IPS-15b (cell line): ENCODE data around the gene CLTA.
"Not testable (repeated sequence)": the region's sequence is repeated elsewhere in the genome, so short reads cannot be mapped to it uniquely, and the experiment has no call there.

Source experiments
- H3K27me3 ChIP-seq: one replicate; pipeline ENCODE4 v1.6.1; 2013; ENCODE audit warnings: low read length; ENCODE audit not compliant: control insufficient read depth, insufficient read depth
- H3K36me3 ChIP-seq: one replicate; pipeline ENCODE4 v1.6.1; 2013; ENCODE audit warnings: low read length; ENCODE audit not compliant: control insufficient read depth, insufficient read depth
- H3K4me1 ChIP-seq: one replicate; pipeline ENCODE4 v1.6.1; 2013; ENCODE audit warnings: mild to moderate bottlenecking, low read length; ENCODE audit not compliant: control insufficient read depth, insufficient read depth
- H3K4me3 ChIP-seq: one replicate; pipeline ENCODE4 v1.5.1; 2013; ENCODE audit warnings: low read depth, low read length
- H3K9ac ChIP-seq: one replicate; pipeline ENCODE4 v1.6.1; 2013; ENCODE audit warnings: low read depth, mild to moderate bottlenecking, low read length
- H3K9me3 ChIP-seq: one replicate; pipeline ENCODE4 v1.6.1; 2013; ENCODE audit warnings: mild to moderate bottlenecking, low read length; ENCODE audit not compliant: control insufficient read depth, insufficient read depth

CLTA gene

GRCh38 chr9:36174271-36174670 is 16.4 kb upstream of the CLTA start:
- Histone ChIP-seq H3K36me3 (no peaks in the 10 kb centered on the region), H3K4me3 (no peak overlapping the region), H3K9me3 (no peaks in the 10 kb centered on the region), H3K27me3 (peaks cover under 1% of the 10 kb centered on the region), H3K4me1 (no peaks in the 10 kb centered on the region), H3K9ac (no peak overlapping the region)

GRCh38 chr9:36174731-36175130 is 16.0 kb upstream of the CLTA start:
- Histone ChIP-seq H3K9me3 (no peaks in the 10 kb centered on the region), H3K9ac (no peak overlapping the region), H3K4me3 (no peak overlapping the region), H3K4me1 (no peaks in the 10 kb centered on the region), H3K36me3 (no peaks in the 10 kb centered on the region), H3K27me3 (no peaks in the 10 kb centered on the region)

- H3K9me3 ChIP-seq, H3K4me3 ChIP-seq, H3K36me3 ChIP-seq, H3K4me1 ChIP-seq, H3K9ac ChIP-seq, H3K27me3 ChIP-seq: not testable (repeated sequence)
These were observed 15.5 kb upstream of the CLTA start for GRCh38 chr9:36175209-36175608.

- not testable (repeated sequence) for H3K4me3 ChIP-seq, H3K36me3 ChIP-seq, H3K9ac ChIP-seq, H3K4me1 ChIP-seq, H3K27me3 ChIP-seq, H3K9me3 ChIP-seq
These were observed 14.2 kb upstream of the CLTA start for GRCh38 chr9:36176496-36176895.

- Histone ChIP-seq H3K4me1 (no peaks in the 10 kb centered on the region), H3K4me3 (no peak overlapping the region), H3K36me3 (no peaks in the 10 kb centered on the region), H3K9ac (no peak overlapping the region), H3K27me3 (no peaks in the 10 kb centered on the region), H3K9me3 (no peaks in the 10 kb centered on the region)
These were observed 13.2 kb upstream of the CLTA start for GRCh38 chr9:36177571-36177970.

- not testable (repeated sequence) for H3K36me3 ChIP-seq, H3K9me3 ChIP-seq, H3K4me3 ChIP-seq, H3K4me1 ChIP-seq, H3K9ac ChIP-seq, H3K27me3 ChIP-seq
These were observed 10.5 kb upstream of the CLTA start for GRCh38 chr9:36180243-36180642.

- Histone ChIP-seq H3K4me3 (no peak overlapping the region), H3K9ac (no peak overlapping the region), H3K27me3 (no peaks in the 10 kb centered on the region), H3K4me1 (peaks cover 6% of the 10 kb centered on the region), H3K36me3 (no peaks in the 10 kb centered on the region), H3K9me3 (no peaks in the 10 kb centered on the region)
These were observed 3.3 kb upstream of the CLTA start for GRCh38 chr9:36187414-36187813.

GRCh38 chr9:36188212-36188611 is 2.5 kb upstream of the CLTA start:
- H3K4me1 ChIP-seq, result peaks cover 13% of the 10 kb centered on the region
- no peak overlapping the region for H3K9ac ChIP-seq
- no peak overlapping the region for H3K4me3 ChIP-seq
- H3K27me3 ChIP-seq, result no peaks in the 10 kb centered on the region
- H3K9me3 ChIP-seq, result no peaks in the 10 kb centered on the region
- no peaks in the 10 kb centered on the region for H3K36me3 ChIP-seq

GRCh38 chr9:36189976-36190375 is 745 bp upstream of the CLTA start:
- peak overlapping the region; percentile 63 for H3K9ac ChIP-seq
- no peaks in the 10 kb centered on the region for H3K27me3 ChIP-seq
- peak overlapping the region; percentile 96 for H3K4me3 ChIP-seq
- H3K9me3 ChIP-seq, result no peaks in the 10 kb centered on the region
- no peaks in the 10 kb centered on the region for H3K36me3 ChIP-seq
- H3K4me1 ChIP-seq, result peaks cover 13% of the 10 kb centered on the region

GRCh38 chr9:36191290-36191645 is 547 bp downstream of the CLTA start:
- no peaks in the 10 kb centered on the region for H3K36me3 ChIP-seq
- peak overlapping the region; percentile 96 for H3K4me3 ChIP-seq
- no peaks in the 10 kb centered on the region for H3K27me3 ChIP-seq
- no peaks in the 10 kb centered on the region for H3K9me3 ChIP-seq
- peaks cover 13% of the 10 kb centered on the region for H3K4me1 ChIP-seq
- peak overlapping the region; percentile 95 for H3K9ac ChIP-seq

GRCh38 chr9:36191686-36192085 is 965 bp downstream of the CLTA start:
- Histone ChIP-seq H3K36me3 (no peaks in the 10 kb centered on the region), H3K27me3 (no peaks in the 10 kb centered on the region), H3K4me3 (peak overlapping the region; percentile 96), H3K9me3 (no peaks in the 10 kb centered on the region), H3K9ac (peak overlapping the region; percentile 95), H3K4me1 (peaks cover 13% of the 10 kb centered on the region)

GRCh38 chr9:36192196-36192595 is 1.5 kb downstream of the CLTA start:
- no peaks in the 10 kb centered on the region for H3K27me3 ChIP-seq
- no peaks in the 10 kb centered on the region for H3K9me3 ChIP-seq
- peaks cover 13% of the 10 kb centered on the region for H3K4me1 ChIP-seq
- H3K4me3 ChIP-seq, result peak overlapping the region; percentile 96
- peaks cover 2% of the 10 kb centered on the region for H3K36me3 ChIP-seq
- peak overlapping the region; percentile 95 for H3K9ac ChIP-seq

GRCh38 chr9:36193023-36193422 is 2.3 kb downstream of the CLTA start:
- H3K9ac ChIP-seq, result peak overlapping the region; percentile 60
- peak overlapping the region; percentile 96 for H3K4me3 ChIP-seq
- no peaks in the 10 kb centered on the region for H3K27me3 ChIP-seq
- peaks cover 13% of the 10 kb centered on the region for H3K4me1 ChIP-seq
- no peaks in the 10 kb centered on the region for H3K9me3 ChIP-seq
- peaks cover 9% of the 10 kb centered on the region for H3K36me3 ChIP-seq
